ENCODE results near the gene CPA3.

CPA3 gene

DNA sequence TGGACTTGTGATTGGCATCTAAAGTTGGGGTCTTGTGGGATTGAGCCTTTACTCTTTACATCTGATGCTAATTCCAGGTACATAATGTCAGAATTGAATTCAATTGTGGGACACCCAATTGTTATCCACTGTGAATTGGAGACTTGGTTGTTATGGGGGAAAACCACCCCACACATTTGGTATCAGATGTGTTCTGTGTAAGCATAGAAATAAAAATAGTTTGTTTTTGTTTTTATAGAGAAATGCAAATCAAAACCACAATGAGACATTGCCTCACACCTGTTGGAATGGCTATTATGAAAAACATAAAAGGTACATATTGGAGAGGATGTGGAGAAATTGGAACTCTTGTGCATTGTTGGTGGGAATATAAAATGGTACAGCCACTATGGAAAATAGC is 58.5 kb downstream of the CPA3 start:
- no peaks in the 10 kb centered on the region for H3K27me3 ChIP-seq (ENCODE audit: control insufficient read depth, insufficient read depth, low read length)
- H3K9me3 ChIP-seq (replicated peaks; ENCODE audit: low read length) = no peaks in the 10 kb centered on the region
- no peak overlapping the region for H3K4me3 ChIP-seq (ENCODE audit: low read length)
- no peak overlapping the region for H3K9ac ChIP-seq (ENCODE audit: low read depth, low read length)
- no peaks in the 10 kb centered on the region for H3K36me3 ChIP-seq (ENCODE audit: insufficient read depth, low read length)
- peaks cover 10% of the 10 kb centered on the region for H3K4me1 ChIP-seq (ENCODE audit: control insufficient read depth, insufficient read depth, low read length)
- no peak overlapping the region for H3K4me2 ChIP-seq (ENCODE audit: low read length)

- Histone ChIP-seq H3K9ac (ENCODE audit: low read depth, low read length) (no peak overlapping the region), H3K4me3 (ENCODE audit: low read length) (no peak overlapping the region), H3K36me3 (ENCODE audit: insufficient read depth, low read length) (no peaks in the 10 kb centered on the region), H3K9me3 (replicated peaks; ENCODE audit: low read length) (no peaks in the 10 kb centered on the region), H3K27me3 (ENCODE audit: control insufficient read depth, insufficient read depth, low read length) (no peaks in the 10 kb centered on the region), H3K4me1 (ENCODE audit: control insufficient read depth, insufficient read depth, low read length) (peaks cover 10% of the 10 kb centered on the region), H3K4me2 (ENCODE audit: low read length) (peak overlapping the region; percentile 31)
These were observed 59.5 kb downstream of the CPA3 start for GRCh38 chr3:148924562-148924961.

DNA sequence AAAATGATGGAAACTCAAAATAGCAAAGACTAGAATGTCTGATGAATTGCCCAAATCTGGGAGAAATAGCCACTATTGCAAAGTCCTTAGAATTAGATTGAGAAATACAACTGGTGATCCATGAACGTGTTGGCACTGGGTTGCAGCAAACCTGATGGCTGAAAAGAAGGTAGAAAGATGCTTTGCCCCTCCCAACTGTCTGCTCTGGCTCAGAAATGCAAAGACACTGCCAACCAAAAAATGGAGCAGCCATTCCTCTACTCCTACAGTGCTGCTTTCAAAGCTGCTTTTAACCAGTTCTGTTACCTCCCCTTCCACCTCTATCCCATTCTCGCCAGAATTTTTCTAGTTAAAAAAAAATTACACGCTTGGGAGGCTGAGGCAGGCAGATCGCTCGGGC is 60.7 kb downstream of the CPA3 start:
- Histone ChIP-seq H3K9me3 (replicated peaks; ENCODE audit: low read length) (no peaks in the 10 kb centered on the region), H3K4me1 (ENCODE audit: control insufficient read depth, insufficient read depth, low read length) (peaks cover 16% of the 10 kb centered on the region), H3K4me2 (ENCODE audit: low read length) (no peak overlapping the region), H3K9ac (ENCODE audit: low read depth, low read length) (no peak overlapping the region), H3K36me3 (ENCODE audit: insufficient read depth, low read length) (no peaks in the 10 kb centered on the region), H3K27me3 (ENCODE audit: control insufficient read depth, insufficient read depth, low read length) (no peaks in the 10 kb centered on the region), H3K4me3 (ENCODE audit: low read length) (no peak overlapping the region)

DNA sequence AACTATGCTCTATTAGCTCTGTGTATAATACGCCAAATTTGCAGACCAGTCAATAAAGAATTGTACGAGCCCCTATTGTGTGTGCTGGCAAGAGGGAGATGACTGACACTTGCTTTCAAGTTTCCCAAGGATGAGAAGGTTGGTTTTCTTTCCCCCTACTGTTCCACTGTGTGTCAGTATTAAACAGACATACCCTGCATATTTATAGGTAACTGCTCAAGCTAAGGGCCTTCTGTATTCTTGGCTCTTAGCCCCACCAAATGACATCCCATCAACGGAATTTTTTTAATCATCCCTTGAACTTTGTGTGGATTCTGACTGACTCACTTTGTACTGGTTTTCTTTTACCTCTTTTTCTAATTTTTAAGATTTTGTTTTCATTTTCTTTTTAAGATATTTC is 65.7 kb downstream of the CPA3 start:
- H3K27me3 ChIP-seq (ENCODE audit: control insufficient read depth, insufficient read depth, low read length) = no peaks in the 10 kb centered on the region
- no peak overlapping the region for H3K9ac ChIP-seq (ENCODE audit: low read depth, low read length)
- H3K9me3 ChIP-seq (replicated peaks; ENCODE audit: low read length) = no peaks in the 10 kb centered on the region
- H3K4me2 ChIP-seq (ENCODE audit: low read length) = peak overlapping the region; percentile 2
- H3K4me3 ChIP-seq (ENCODE audit: low read length) = no peak overlapping the region
- no peaks in the 10 kb centered on the region for H3K36me3 ChIP-seq (ENCODE audit: insufficient read depth, low read length)
- peaks cover 12% of the 10 kb centered on the region for H3K4me1 ChIP-seq (ENCODE audit: control insufficient read depth, insufficient read depth, low read length)

GRCh38 chr3:148931574-148931973 is 66.5 kb downstream of the CPA3 start:
- H3K4me1 ChIP-seq (ENCODE audit: control insufficient read depth, insufficient read depth, low read length) = peaks cover 12% of the 10 kb centered on the region
- no peak overlapping the region for H3K9ac ChIP-seq (ENCODE audit: low read depth, low read length)
- no peaks in the 10 kb centered on the region for H3K36me3 ChIP-seq (ENCODE audit: insufficient read depth, low read length)
- no peak overlapping the region for H3K4me2 ChIP-seq (ENCODE audit: low read length)
- H3K9me3 ChIP-seq (replicated peaks; ENCODE audit: low read length) = no peaks in the 10 kb centered on the region
- H3K27me3 ChIP-seq (ENCODE audit: control insufficient read depth, insufficient read depth, low read length) = no peaks in the 10 kb centered on the region
- no peak overlapping the region for H3K4me3 ChIP-seq (ENCODE audit: low read length)

GRCh38 chr3:148932972-148933371 is 67.9 kb downstream of the CPA3 start:
- Histone ChIP-seq H3K4me1 (ENCODE audit: control insufficient read depth, insufficient read depth, low read length) (peaks cover 24% of the 10 kb centered on the region), H3K4me2 (ENCODE audit: low read length) (no peak overlapping the region), H3K9me3 (replicated peaks; ENCODE audit: low read length) (no peaks in the 10 kb centered on the region), H3K36me3 (ENCODE audit: insufficient read depth, low read length) (no peaks in the 10 kb centered on the region), H3K4me3 (ENCODE audit: low read length) (no peak overlapping the region), H3K27me3 (ENCODE audit: control insufficient read depth, insufficient read depth, low read length) (no peaks in the 10 kb centered on the region), H3K9ac (ENCODE audit: low read depth, low read length) (no peak overlapping the region)

GRCh38 chr3:148937467-148938255 is 72.6 kb downstream of the CPA3 start:
- peak overlapping the region; percentile 30 for H3K4me2 ChIP-seq (ENCODE audit: low read length)
- peaks cover 13% of the 10 kb centered on the region for H3K4me1 ChIP-seq (ENCODE audit: control insufficient read depth, insufficient read depth, low read length)
- H3K36me3 ChIP-seq (ENCODE audit: insufficient read depth, low read length) = no peaks in the 10 kb centered on the region
- H3K9ac ChIP-seq (ENCODE audit: low read depth, low read length) = no peak overlapping the region
- no peaks in the 10 kb centered on the region for H3K9me3 ChIP-seq (replicated peaks; ENCODE audit: low read length)
- no peaks in the 10 kb centered on the region for H3K27me3 ChIP-seq (ENCODE audit: control insufficient read depth, insufficient read depth, low read length)
- no peak overlapping the region for H3K4me3 ChIP-seq (ENCODE audit: low read length)

GRCh38 chr3:148938306-148938705 is 73.2 kb downstream of the CPA3 start:
- no peaks in the 10 kb centered on the region for H3K36me3 ChIP-seq (ENCODE audit: insufficient read depth, low read length)
- no peaks in the 10 kb centered on the region for H3K9me3 ChIP-seq (replicated peaks; ENCODE audit: low read length)
- no peak overlapping the region for H3K9ac ChIP-seq (ENCODE audit: low read depth, low read length)
- H3K27me3 ChIP-seq (ENCODE audit: control insufficient read depth, insufficient read depth, low read length) = no peaks in the 10 kb centered on the region
- no peak overlapping the region for H3K4me3 ChIP-seq (ENCODE audit: low read length)
- peaks cover 16% of the 10 kb centered on the region for H3K4me1 ChIP-seq (ENCODE audit: control insufficient read depth, insufficient read depth, low read length)
- no peak overlapping the region for H3K4me2 ChIP-seq (ENCODE audit: low read length)

GRCh38 chr3:148938936-148939335 is 73.8 kb downstream of the CPA3 start:
- H3K9ac ChIP-seq (ENCODE audit: low read depth, low read length) = no peak overlapping the region
- H3K4me2 ChIP-seq (ENCODE audit: low read length) = no peak overlapping the region
- no peak overlapping the region for H3K4me3 ChIP-seq (ENCODE audit: low read length)
- H3K4me1 ChIP-seq (ENCODE audit: control insufficient read depth, insufficient read depth, low read length) = peaks cover 18% of the 10 kb centered on the region
- H3K27me3 ChIP-seq (ENCODE audit: control insufficient read depth, insufficient read depth, low read length) = no peaks in the 10 kb centered on the region
- H3K36me3 ChIP-seq (ENCODE audit: insufficient read depth, low read length) = no peaks in the 10 kb centered on the region
- no peaks in the 10 kb centered on the region for H3K9me3 ChIP-seq (replicated peaks; ENCODE audit: low read length)

DNA sequence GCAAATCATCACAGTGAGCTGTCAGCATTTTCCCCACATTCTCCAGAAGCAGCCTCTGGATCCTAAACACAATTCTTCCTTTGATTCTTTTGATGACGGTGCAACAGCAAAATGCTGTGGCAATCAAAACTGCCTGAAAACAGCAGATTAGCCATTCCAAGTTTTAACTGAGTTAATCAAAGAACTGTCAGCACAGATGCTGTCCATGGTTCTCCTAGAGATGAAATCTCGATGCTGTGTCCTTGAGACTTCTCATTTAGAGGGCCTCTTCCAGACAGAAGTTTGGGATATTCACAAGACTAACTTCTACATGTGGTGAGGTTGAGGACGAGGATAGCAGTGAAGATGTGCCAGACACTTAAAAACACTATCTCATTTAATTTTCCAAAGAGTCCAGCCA is 75.9 kb downstream of the CPA3 start:
- Histone ChIP-seq H3K27me3 (ENCODE audit: control insufficient read depth, insufficient read depth, low read length) (no peaks in the 10 kb centered on the region), H3K9me3 (replicated peaks; ENCODE audit: low read length) (no peaks in the 10 kb centered on the region)

DNA sequence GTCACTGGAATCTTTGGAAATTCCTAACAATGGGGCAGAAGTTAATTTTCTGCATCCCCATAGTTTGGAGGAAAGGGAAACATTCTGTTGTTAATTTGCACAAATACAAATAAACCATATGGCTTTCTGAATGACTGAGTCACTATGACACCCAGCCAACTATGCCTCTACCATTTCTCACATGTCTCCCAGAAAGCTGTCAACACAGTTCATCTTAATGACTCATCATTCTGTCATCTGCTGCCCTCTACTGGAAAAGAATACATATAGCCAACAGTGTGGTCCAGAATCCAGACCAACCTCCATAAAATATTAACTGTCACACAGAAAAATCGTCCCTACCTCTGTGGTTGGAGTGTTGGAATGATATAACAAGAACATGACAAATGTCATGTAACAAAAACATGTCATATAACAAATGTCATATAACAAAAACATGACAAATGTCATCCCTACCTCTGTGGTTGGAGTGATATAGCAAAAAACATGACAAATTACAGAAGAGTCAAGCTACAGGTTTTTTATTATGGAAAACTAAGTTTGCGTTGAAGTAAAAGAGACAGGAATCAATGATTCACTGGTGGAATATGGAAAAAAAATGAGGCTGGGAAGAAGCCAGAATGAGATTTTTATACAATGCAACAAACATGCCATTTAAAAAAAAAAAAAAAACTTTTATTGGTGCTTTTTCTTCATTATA is 78.6 kb downstream of the CPA3 start:
- Histone ChIP-seq H3K9me3 (replicated peaks; ENCODE audit: low read length) (no peaks in the 10 kb centered on the region), H3K27me3 (ENCODE audit: control insufficient read depth, insufficient read depth, low read length) (no peaks in the 10 kb centered on the region), H3K9ac (ENCODE audit: low read depth, low read length) (no peak overlapping the region), H3K4me1 (ENCODE audit: control insufficient read depth, insufficient read depth, low read length) (peaks cover 5% of the 10 kb centered on the region), H3K4me3 (ENCODE audit: low read length) (no peak overlapping the region), H3K4me2 (ENCODE audit: low read length) (no peak overlapping the region), H3K36me3 (ENCODE audit: insufficient read depth, low read length) (no peaks in the 10 kb centered on the region)

More for the DNA sequence above, 75.9 kb downstream of the CPA3 start:
- Histone ChIP-seq H3K4me2 (ENCODE audit: low read length) (no peak overlapping the region), H3K9ac (ENCODE audit: low read depth, low read length) (no peak overlapping the region), H3K4me1 (ENCODE audit: control insufficient read depth, insufficient read depth, low read length) (peaks cover 18% of the 10 kb centered on the region), H3K4me3 (ENCODE audit: low read length) (no peak overlapping the region), H3K36me3 (ENCODE audit: insufficient read depth, low read length) (no peaks in the 10 kb centered on the region)

- Histone ChIP-seq H3K4me1 (ENCODE audit: control insufficient read depth, insufficient read depth, low read length) (peaks cover 5% of the 10 kb centered on the region), H3K4me2 (ENCODE audit: low read length) (no peak overlapping the region), H3K9ac (ENCODE audit: low read depth, low read length) (no peak overlapping the region), H3K36me3 (ENCODE audit: insufficient read depth, low read length) (no peaks in the 10 kb centered on the region), H3K9me3 (replicated peaks; ENCODE audit: low read length) (no peaks in the 10 kb centered on the region), H3K27me3 (ENCODE audit: control insufficient read depth, insufficient read depth, low read length) (no peaks in the 10 kb centered on the region), H3K4me3 (ENCODE audit: low read length) (no peak overlapping the region)
These were observed 80.0 kb downstream of the CPA3 start for GRCh38 chr3:148945116-148945515.

Data from skeletal muscle satellite cell (primary cell).